Measurements from ENCODE around the gene PTPRD. TPM values are rescaled to one million over a fixed set of nuclear protein-coding genes. Genes with fewer than 3 reads are reported as not detected.

PTPRD gene
- total RNA-seq, 1 experiment from 2014 or later = 0.02 TPM

DNA sequence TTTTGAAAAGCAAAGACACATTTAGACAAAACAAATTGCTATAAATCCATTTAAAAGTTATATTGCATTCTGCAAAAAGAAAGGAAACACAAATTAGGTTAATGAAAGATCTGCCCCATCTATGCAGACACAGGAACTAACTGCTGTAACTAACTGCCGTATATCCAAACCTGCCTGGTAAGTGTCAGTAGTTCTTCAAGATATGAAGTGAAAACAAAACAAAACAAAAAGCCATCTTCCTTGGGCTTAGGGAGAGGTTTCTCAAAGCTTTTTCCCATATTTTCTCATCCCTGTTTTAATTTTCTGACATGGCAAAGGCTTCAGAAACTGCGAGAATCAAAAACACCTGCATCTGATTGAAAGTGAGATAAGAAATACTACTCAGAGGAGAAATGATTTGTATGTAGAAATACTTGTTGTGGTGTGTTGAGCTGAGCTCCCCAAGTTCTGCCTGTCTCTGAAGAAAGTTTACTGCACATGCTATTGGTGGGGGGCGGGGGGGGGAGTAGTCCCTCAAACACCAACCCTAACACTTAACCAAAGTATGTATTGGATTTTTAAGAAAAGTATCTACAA, 750.5 kb downstream of the PTPRD start:
- intact Hi-C loops (cut with micrococcal nuclease) = no loop called here
- H4K20me1 ChIP-seq (ENCODE audit: insufficient read depth) = no peaks in the 10 kb centered on the region
- CTCF ChIA-PET = no interaction called here

More for the DNA sequence above, 750.5 kb downstream of the PTPRD start:
- no peak overlapping the region for H3K4me3 ChIP-seq (replicated peaks in 1 of 2; ENCODE audit: low read depth in 1 of 2, low read length in 2 of 2)
- H3K9me2 ChIP-seq (ENCODE audit: insufficient read depth) = no peaks in the 10 kb centered on the region
- H3K9ac ChIP-seq (ENCODE audit: low read length) = no peak overlapping the region
- no peak overlapping the region for H3K4me2 ChIP-seq (ENCODE audit: low read length)
- peaks cover 0 to 20% of the 10 kb centered on the region in 2 experiments; a peak in 3 of 4 replicates for H3K9me3 ChIP-seq (ENCODE audit: control insufficient read depth in 1 of 2, insufficient read depth in 1 of 2, low read depth in 1 of 2, low read length in 2 of 2)
- BruUV-seq (replicated peaks) = no TSS peak
- H3K36me3 ChIP-seq (ENCODE audit: control insufficient read depth in 1 of 2, insufficient read depth in 2 of 2, low read length in 2 of 2) = no peaks in the 10 kb centered on the region
- H3K4me1 ChIP-seq (ENCODE audit: control insufficient read depth in 1 of 2, insufficient read depth in 2 of 2, low read length in 2 of 2) = no peaks in the 10 kb centered on the region
- H3K27me3 ChIP-seq (ENCODE audit: insufficient read depth, low read length) = no peaks in the 10 kb centered on the region
- DNase-seq (ENCODE audit: low read depth, low spot score) = no peak
- H3K79me2 ChIP-seq (ENCODE audit: insufficient read depth, low read length) = no peaks in the 10 kb centered on the region
- no peak for ATAC-seq
- POLR2A ChIA-PET = no interaction called here
- TF ChIP-seq JUND (IDR thresholded peaks at IDR 0.05) (no peak), YY1 (IDR thresholded peaks at IDR 0.05; ENCODE audit: extremely low read depth, insufficient replicate concordance, low read depth, low read length) (no peak), SP1 (IDR thresholded peaks at IDR 0.05; ENCODE audit: low read depth) (no peak), POLR2AphosphoS5 (IDR thresholded peaks at IDR 0.05; ENCODE audit: low read depth, low read length) (no peak), FOSL1 (IDR thresholded peaks at IDR 0.05; ENCODE audit: low read depth) (no peak)
- TF ChIP-seq, protein P1, sequence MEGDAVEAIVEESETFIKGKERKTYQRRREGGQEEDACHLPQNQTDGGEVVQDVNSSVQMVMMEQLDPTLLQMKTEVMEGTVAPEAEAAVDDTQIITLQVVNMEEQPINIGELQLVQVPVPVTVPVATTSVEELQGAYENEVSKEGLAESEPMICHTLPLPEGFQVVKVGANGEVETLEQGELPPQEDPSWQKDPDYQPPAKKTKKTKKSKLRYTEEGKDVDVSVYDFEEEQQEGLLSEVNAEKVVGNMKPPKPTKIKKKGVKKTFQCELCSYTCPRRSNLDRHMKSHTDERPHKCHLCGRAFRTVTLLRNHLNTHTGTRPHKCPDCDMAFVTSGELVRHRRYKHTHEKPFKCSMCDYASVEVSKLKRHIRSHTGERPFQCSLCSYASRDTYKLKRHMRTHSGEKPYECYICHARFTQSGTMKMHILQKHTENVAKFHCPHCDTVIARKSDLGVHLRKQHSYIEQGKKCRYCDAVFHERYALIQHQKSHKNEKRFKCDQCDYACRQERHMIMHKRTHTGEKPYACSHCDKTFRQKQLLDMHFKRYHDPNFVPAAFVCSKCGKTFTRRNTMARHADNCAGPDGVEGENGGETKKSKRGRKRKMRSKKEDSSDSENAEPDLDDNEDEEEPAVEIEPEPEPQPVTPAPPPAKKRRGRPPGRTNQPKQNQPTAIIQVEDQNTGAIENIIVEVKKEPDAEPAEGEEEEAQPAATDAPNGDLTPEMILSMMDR (IDR thresholded peaks at IDR 0.05 in 2 of 3, conservative IDR thresholded peaks at IDR 0.05 in 1 of 3; ENCODE audit: borderline replicate concordance in 1 of 3, insufficient read depth in 1 of 3, low read depth in 2 of 3, low read length in 2 of 3) = no peak
- H2AFZ ChIP-seq (ENCODE audit: low read depth, low read length, poor library complexity, severe bottlenecking) = no peak overlapping the region
- no peak overlapping the region for H3K27ac ChIP-seq (ENCODE audit: low read depth, low read length)
- RAD21 ChIA-PET (ENCODE audit: low non-redundant PET in 1 of 2, low total read pairs in 2 of 2, uncharacterized antibody in 2 of 2, unreplicated experiment in 2 of 2) = no interaction called here
